Measurements from ENCODE around the gene CDH4. TPM values are rescaled to one million over a fixed set of nuclear protein-coding genes. Genes with fewer than 3 reads are reported as not detected.

Gene CDH4
- total and polyA plus RNA-seq, 2 donors (not counting 1 experiment from before 2014, with no cell fraction given), result not detected

- intact Hi-C loops (cut with micrococcal nuclease), result no loop called here
- POLR2A ChIA-PET, result no interaction called here
- no peaks in the 10 kb centered on the region for H3K4me1 ChIP-seq (ENCODE audit: control insufficient read depth in 2 of 2, insufficient read depth in 2 of 2, low read length in 2 of 2)
- TF ChIP-seq EZH2 (IDR thresholded peaks at IDR 0.05; ENCODE audit: borderline replicate concordance, insufficient read depth, low read depth, low read length, poor library complexity, severe bottlenecking), result no peak
- TF ChIP-seq CTCF (IDR thresholded peaks at IDR 0.05), result no peak
- no peak overlapping the region for H3K4me3 ChIP-seq (ENCODE audit: control extremely low read depth in 1 of 5, extremely low read depth in 1 of 5, insufficient read depth in 1 of 5, low read depth in 2 of 5, low read length in 4 of 5)
- no peak overlapping the region for H3K27ac ChIP-seq (ENCODE audit: low read length in 2 of 2)
- Mint-ChIP-seq H3K27ac (no peak overlapping the region), H3K4me3 (no peak overlapping the region), H3K9me3 (ENCODE audit: insufficient read depth) (no peaks in the 10 kb centered on the region), H3K4me1 (no peaks in the 10 kb centered on the region), H3K27me3 (no peaks in the 10 kb centered on the region)
- 92% methylated on average over 16 of the region's 16 CpGs for WGBS (ENCODE audit: insufficient coverage)
- H3K4me2 ChIP-seq (replicated peaks; ENCODE audit: low read depth, low read length, poor library complexity, severe bottlenecking), result no peak overlapping the region
- no peak overlapping the region for H2AFZ ChIP-seq (ENCODE audit: insufficient read depth, low read depth, low read length, poor library complexity, severe bottlenecking)
- DNase-seq (no peak), ATAC-seq (ENCODE audit: low read depth) (no peak)
- no peaks in the 10 kb centered on the region for H3K79me2 ChIP-seq (ENCODE audit: control insufficient read depth, insufficient read depth, low read length)
- no peaks in the 10 kb centered on the region for H4K20me1 ChIP-seq (ENCODE audit: control insufficient read depth, insufficient read depth, low read length, poor library complexity, severe bottlenecking)
- peaks cover 0 to 4% (median 0%) of the 10 kb centered on the region in 4 experiments for H3K27me3 ChIP-seq (replicated peaks in 1 of 4; ENCODE audit: control extremely low read depth in 1 of 4, control insufficient read depth in 3 of 4, insufficient read depth in 4 of 4, low read length in 3 of 4)
- CTCF ChIA-PET, result no interaction called here
- H3K9me3 ChIP-seq (ENCODE audit: control extremely low read depth in 1 of 3, control insufficient read depth in 2 of 3, insufficient read depth in 1 of 3, low read length in 2 of 3), result peaks cover 0 to 17% (median 0%) of the 10 kb centered on the region in 3 donors
- no peaks in the 10 kb centered on the region for H3K36me3 ChIP-seq (replicated peaks in 1 of 2; ENCODE audit: control extremely low read depth in 1 of 2, control insufficient read depth in 1 of 2, extremely low read depth in 1 of 2, insufficient read depth in 2 of 2, low read length in 1 of 2)
- no peak overlapping the region for H3K9ac ChIP-seq (ENCODE audit: low read length)
These were observed 583.8 kb downstream of the CDH4 start for GRCh38 chr20:61835791-61836350.

GRCh38 chr20:61837200-61837599 lies 585.1 kb downstream of the CDH4 start:
- H3K27me3 Mint-ChIP-seq, result no peaks in the 10 kb centered on the region
- no peak overlapping the region for H3K27ac ChIP-seq (ENCODE audit: low read length in 2 of 2)
- H4K20me1 ChIP-seq (ENCODE audit: control insufficient read depth, insufficient read depth, low read length, poor library complexity, severe bottlenecking), result no peaks in the 10 kb centered on the region
- no peaks in the 10 kb centered on the region for H3K4me1 Mint-ChIP-seq
- TF ChIP-seq CTCF (IDR thresholded peaks at IDR 0.05), result no peak
- no peak for TF ChIP-seq EZH2 (IDR thresholded peaks at IDR 0.05; ENCODE audit: borderline replicate concordance, insufficient read depth, low read depth, low read length, poor library complexity, severe bottlenecking)
- intact Hi-C loops (cut with micrococcal nuclease), result no loop called here
- ChIA-PET POLR2A (no interaction called here), CTCF (no interaction called here)
- H3K4me2 ChIP-seq (replicated peaks; ENCODE audit: low read depth, low read length, poor library complexity, severe bottlenecking), result no peak overlapping the region
- no peaks in the 10 kb centered on the region for H3K36me3 ChIP-seq (replicated peaks in 1 of 2; ENCODE audit: control extremely low read depth in 1 of 2, control insufficient read depth in 1 of 2, extremely low read depth in 1 of 2, insufficient read depth in 2 of 2, low read length in 1 of 2)
- H3K4me1 ChIP-seq (ENCODE audit: control insufficient read depth in 2 of 2, insufficient read depth in 2 of 2, low read length in 2 of 2), result no peaks in the 10 kb centered on the region
- no peaks in the 10 kb centered on the region for H3K27me3 ChIP-seq (replicated peaks in 1 of 4; ENCODE audit: control extremely low read depth in 1 of 4, control insufficient read depth in 3 of 4, insufficient read depth in 4 of 4, low read length in 3 of 4)
- H3K9me3 ChIP-seq (ENCODE audit: control extremely low read depth in 1 of 3, control insufficient read depth in 2 of 3, insufficient read depth in 1 of 3, low read length in 2 of 3), result peaks cover 0 to 11% (median 0%) of the 10 kb centered on the region in 3 donors
- 82% methylated on average over 9 of the region's 9 CpGs for WGBS (ENCODE audit: insufficient coverage)
- DNase-seq, result no peak
- ATAC-seq (ENCODE audit: low read depth), result no peak
- no peak overlapping the region for H2AFZ ChIP-seq (ENCODE audit: insufficient read depth, low read depth, low read length, poor library complexity, severe bottlenecking)
- H3K79me2 ChIP-seq (ENCODE audit: control insufficient read depth, insufficient read depth, low read length), result no peaks in the 10 kb centered on the region
- no peak overlapping the region for H3K9ac ChIP-seq (ENCODE audit: low read length)
- H3K4me3 ChIP-seq (ENCODE audit: control extremely low read depth in 1 of 5, extremely low read depth in 1 of 5, insufficient read depth in 1 of 5, low read depth in 2 of 5, low read length in 4 of 5), result no peak overlapping the region
- H3K9me3 Mint-ChIP-seq (ENCODE audit: insufficient read depth), result no peaks in the 10 kb centered on the region
- no peak overlapping the region for H3K4me3 Mint-ChIP-seq
- no peak overlapping the region for H3K27ac Mint-ChIP-seq

All from B cell (primary cell).